ENCODE measurements around the gene FEN1.

The FEN1 gene

GRCh38 chr11:61756452-61757212 lies 36.1 kb upstream of the FEN1 start:
- DNase-seq (ENCODE audit: low read depth, low spot score), result no peak
- H3K27ac ChIP-seq, result no peak overlapping the region

GRCh38 chr11:61757213-61757862 lies 35.4 kb upstream of the FEN1 start:
- no peak overlapping the region for H3K27ac ChIP-seq
- DNase-seq (ENCODE audit: low read depth, low spot score), result no peak

DNA sequence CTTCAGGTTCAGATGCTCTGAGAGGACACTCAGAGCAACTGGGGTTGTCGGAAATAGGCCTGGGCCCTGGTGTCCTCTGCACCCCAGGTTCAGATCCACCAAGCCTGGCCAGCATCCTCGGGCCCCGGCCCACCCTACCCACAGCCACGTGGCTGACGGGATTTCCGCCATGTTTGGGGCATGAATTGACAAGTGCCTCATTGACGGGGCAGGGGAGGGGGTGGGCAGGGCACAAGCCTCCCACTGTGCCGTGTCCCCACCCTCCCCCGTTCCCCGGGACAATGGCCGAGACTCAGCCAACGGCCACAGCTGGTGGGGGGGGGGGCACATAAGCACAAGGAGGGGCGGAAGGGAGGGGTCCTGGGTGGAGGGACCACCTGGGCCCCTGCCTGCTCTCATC lies 31.8 kb upstream of the FEN1 start:
- H3K27ac ChIP-seq, result no peak overlapping the region

DNA sequence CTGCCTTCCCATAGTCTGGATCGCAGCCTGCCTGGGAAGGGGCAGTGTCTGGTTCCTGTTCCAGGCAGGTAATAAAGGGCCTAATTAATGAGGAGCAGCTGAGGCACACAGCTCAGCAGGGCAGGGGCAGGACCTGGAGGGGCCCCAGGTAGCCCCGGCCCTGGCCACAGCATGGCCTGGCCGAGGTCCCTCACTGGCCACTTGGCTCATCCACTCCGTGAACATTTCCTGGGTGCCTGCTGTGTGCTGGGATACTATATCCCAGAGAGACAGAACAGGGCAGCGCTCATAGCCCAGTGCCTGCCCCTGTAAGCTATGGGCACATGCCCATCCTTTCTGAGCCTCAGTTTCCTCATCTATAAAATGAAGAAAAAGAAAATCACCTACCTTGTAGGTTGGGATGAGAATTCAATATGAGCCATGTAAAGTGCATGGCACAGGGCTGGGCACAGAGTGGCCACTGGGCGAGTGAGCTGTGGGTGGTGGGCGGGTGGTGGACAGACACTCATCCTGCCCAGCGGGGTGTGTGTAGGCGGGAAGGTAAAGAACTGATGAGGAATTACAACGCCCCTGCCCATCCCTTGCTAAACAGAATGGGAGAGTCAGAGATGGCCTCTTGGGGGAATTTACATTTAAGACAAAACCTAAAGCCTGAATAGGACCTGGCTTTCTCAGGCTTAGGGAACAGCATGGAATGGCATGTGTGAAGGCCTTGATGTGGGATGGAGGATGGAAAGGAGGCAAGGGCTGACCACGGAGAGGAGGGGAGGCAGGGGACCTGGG lies 31.1 kb upstream of the FEN1 start:
- no peak for DNase-seq (ENCODE audit: low read depth, low spot score)
- no peak overlapping the region for H3K27ac ChIP-seq

More for the DNA sequence above, 31.8 kb upstream of the FEN1 start:
- no peak for DNase-seq (ENCODE audit: low read depth, low spot score)

GRCh38 chr11:61762223-61762615 lies 30.5 kb upstream of the FEN1 start:
- DNase-seq (ENCODE audit: low read depth, low spot score), result no peak
- H3K27ac ChIP-seq, result no peak overlapping the region

- H3K27ac ChIP-seq, result no peak overlapping the region
- no peak for DNase-seq (ENCODE audit: low read depth, low spot score)
These were observed 29.9 kb upstream of the FEN1 start for GRCh38 chr11:61762798-61763197.

GRCh38 chr11:61763930-61764605 lies 28.6 kb upstream of the FEN1 start:
- DNase-seq (ENCODE audit: low read depth, low spot score), result no peak
- no peak overlapping the region for H3K27ac ChIP-seq

GRCh38 chr11:61764606-61765260 lies 28.0 kb upstream of the FEN1 start:
- no peak overlapping the region for H3K27ac ChIP-seq
- no peak for DNase-seq (ENCODE audit: low read depth, low spot score)

GRCh38 chr11:61765550-61766253 lies 27.0 kb upstream of the FEN1 start:
- DNase-seq (ENCODE audit: low read depth, low spot score), result no peak
- no peak overlapping the region for H3K27ac ChIP-seq

- no peak overlapping the region for H3K27ac ChIP-seq
- DNase-seq (ENCODE audit: low read depth, low spot score), result no peak
These were observed 26.3 kb upstream of the FEN1 start for GRCh38 chr11:61766353-61766841.

DNA sequence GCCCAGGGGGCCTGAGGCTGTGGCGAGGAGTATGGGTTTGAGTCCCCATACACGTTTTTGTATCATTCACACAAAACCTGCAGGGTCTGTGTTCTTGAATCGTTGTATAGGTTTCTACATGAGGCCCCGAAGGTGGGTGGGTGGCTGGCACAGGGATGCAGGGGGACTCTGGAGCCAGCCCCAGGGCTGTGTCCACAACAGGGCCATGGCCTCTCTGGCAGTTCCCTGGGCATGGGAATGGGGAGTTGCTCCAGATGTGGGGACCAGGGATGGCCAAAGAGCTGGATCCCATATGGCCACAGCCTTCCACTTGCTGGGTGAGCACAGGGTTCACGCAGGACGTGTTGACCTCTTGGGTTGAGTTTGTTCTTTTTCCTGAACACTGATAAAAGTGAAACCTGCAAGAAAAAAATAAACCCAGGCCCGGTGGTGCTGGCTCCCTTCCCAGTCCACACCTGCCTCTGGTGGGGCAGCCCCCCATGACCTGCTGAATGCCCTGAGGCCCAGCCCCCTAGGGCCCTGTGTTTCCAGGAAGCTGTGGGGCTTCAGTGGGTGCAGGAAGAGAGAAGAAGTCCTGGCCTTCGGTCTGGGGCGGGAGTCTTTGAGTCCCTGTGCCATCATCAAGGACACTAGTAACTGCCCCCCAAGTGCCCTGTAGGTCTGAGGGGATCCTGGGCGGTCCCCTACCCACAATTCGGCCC lies 24.2 kb upstream of the FEN1 start:
- DNase-seq (ENCODE audit: low read depth, low spot score), result no peak
- H3K27ac ChIP-seq, result no peak overlapping the region

DNA sequence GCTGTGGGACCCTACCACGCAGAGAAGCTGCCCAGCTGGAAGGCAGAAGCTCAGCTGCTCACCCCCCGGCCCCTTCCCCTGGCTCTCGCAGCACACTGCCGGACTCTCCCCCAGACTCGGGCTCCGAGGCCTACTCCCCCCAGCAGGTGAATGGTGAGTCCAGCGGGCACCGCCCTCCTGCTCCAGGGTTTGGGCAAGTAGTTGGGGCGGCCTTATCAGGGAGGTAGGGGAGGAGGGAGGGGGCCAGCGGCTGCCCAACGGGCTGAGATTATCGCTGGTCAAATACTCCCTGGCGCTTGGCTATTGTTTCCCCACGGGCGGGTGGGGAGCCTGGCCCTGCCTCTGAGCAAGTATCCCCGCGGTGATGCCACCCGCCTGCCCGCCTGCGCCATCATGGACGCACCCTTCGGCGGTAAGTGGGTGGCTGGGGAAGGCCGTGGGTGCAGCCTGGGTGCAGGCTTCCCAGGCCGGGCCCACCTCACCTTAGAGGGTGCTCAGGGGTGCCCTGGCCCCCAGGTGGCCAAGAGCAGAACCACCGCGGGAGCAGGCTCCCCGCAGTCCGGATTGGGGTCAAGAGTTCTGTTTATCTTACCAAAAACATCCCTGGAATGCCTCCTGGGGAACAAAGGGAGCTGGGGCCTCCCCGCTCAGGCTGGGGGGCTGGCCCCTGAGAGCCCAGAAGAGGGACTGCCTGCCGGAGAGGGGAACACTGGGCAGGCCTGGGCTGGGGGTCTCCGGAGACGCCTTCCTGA lies 23.4 kb upstream of the FEN1 start:
- H3K27ac ChIP-seq, result no peak overlapping the region
- DNase-seq (ENCODE audit: low read depth, low spot score), result no peak

DNA sequence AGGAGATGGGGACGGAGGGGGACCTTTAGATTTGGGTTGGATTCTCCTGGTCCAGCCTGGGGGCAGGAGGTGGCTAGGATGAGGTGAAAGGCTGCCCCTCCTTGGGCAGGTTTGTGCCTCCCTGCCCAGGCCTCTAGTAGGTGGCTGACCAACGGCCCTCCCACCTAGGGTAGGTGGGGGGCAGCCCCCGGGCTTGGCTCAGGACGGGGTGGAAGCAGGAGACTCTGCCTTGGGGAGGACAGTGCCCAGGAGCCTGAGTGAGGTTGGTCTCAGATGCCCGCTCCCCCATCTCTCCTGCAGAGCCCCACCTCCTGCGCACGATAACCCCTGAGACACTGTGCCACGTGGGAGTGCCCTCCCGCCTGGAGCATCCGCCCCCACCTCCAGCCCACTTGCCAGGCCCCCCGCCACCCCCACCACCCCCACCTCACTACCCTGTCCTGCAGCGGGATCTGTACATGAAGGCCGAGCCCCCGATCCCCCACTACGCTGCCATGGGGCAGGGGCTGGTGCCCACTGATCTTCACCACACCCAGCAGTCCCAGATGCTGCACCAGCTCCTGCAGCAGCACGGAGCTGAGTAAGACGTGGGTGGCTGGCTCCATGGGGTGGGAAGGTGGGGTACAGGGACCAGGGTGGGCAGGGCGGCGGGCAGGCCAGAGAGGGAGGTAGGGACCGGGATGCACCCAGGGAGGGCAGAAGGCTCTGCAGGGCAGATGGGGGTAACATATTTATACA lies 22.6 kb upstream of the FEN1 start:
- no peak overlapping the region for H3K27ac ChIP-seq
- DNase-seq (ENCODE audit: low read depth, low spot score), result no peak

DNA sequence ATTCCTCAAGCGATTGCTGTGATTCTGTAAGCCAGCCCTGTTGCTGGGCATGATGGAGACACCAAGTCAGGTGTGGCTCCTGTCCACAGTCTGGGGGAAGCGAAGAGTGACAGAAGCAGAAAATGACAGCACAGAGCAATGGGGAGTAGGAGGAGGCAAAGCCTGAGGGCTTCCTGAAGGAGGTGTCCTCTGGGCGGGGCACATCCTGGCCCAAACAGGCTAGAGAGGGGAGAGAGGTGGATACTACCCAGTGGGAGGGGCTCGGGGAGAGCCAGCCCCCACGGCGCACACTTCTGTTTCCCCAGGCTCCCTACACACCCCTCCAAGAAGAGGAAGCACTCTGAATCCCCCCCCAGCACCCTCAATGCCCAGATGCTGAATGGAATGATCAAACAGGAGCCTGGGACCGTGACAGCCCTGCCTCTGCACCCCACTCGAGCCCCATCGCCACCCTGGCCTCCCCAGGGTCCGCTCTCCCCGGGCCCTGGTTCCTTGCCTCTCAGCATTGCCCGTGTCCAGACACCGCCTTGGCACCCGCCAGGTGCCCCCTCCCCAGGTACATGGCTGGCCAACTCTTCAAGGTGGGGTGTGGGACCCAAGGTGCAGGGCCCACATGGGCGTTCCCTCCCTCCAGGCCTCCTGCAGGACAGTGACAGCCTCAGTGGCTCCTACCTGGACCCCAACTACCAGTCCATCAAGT lies 21.4 kb upstream of the FEN1 start:
- no peak for DNase-seq (ENCODE audit: low read depth, low spot score)
- no peak overlapping the region for H3K27ac ChIP-seq

- DNase-seq (ENCODE audit: low read depth, low spot score), result no peak
These were observed 20.7 kb upstream of the FEN1 start for GRCh38 chr11:61771985-61772455.

GRCh38 chr11:61773356-61773755 lies 19.4 kb upstream of the FEN1 start:
- no peak for DNase-seq (ENCODE audit: low read depth, low spot score)
- no peak overlapping the region for H3K27ac ChIP-seq

More at GRCh38 chr11:61771985-61772455, 20.7 kb upstream of the FEN1 start:
- H3K27ac ChIP-seq, result no peak overlapping the region

- no peak overlapping the region for H3K27ac ChIP-seq
These were observed 18.9 kb upstream of the FEN1 start for GRCh38 chr11:61773809-61774208.

More at GRCh38 chr11:61773809-61774208, 18.9 kb upstream of the FEN1 start:
- DNase-seq (ENCODE audit: low read depth, low spot score), result no peak

All from epithelial cell of prostate (primary cell).